ENCODE results near the gene PTRHD1.
A peak's percentile ranks its signal among the peaks of the same experiment; 100 is the strongest.
"Not testable (repeated sequence)": the region's sequence is repeated elsewhere in the genome, so short reads cannot be mapped to it uniquely, and the experiment has no call there.

PTRHD1 gene

GRCh38 chr2:24816404-24816803 is 23.2 kb upstream of the PTRHD1 start:
- FAIRE-seq (no peak), DNase-seq (ENCODE audit: extremely low spot score, insufficient read length, low read depth) (no peak)

- DNase-seq (ENCODE audit: extremely low spot score, insufficient read length, low read depth): no peak
- FAIRE-seq: no peak
Observed at GRCh38 chr2:24815171-24815570, 22.0 kb upstream of the PTRHD1 start.

GRCh38 chr2:24814516-24814915 is 21.3 kb upstream of the PTRHD1 start:
- no peak for DNase-seq (ENCODE audit: extremely low spot score, insufficient read length, low read depth)
- no peak for FAIRE-seq

- FAIRE-seq (no peak), DNase-seq (ENCODE audit: extremely low spot score, insufficient read length, low read depth) (no peak)
Observed at GRCh38 chr2:24813691-24814137, 20.5 kb upstream of the PTRHD1 start.

- DNase-seq (ENCODE audit: extremely low spot score, insufficient read length, low read depth): no peak
Observed at GRCh38 chr2:24809316-24810007, 16.3 kb upstream of the PTRHD1 start.

GRCh38 chr2:24806661-24807036 is 13.5 kb upstream of the PTRHD1 start:
- FAIRE-seq (no peak), DNase-seq (ENCODE audit: extremely low spot score, insufficient read length, low read depth) (no peak)

More at GRCh38 chr2:24809316-24810007, 16.3 kb upstream of the PTRHD1 start:
- no peak for FAIRE-seq

- not testable (repeated sequence) for FAIRE-seq; DNase-seq (ENCODE audit: extremely low spot score, insufficient read length, low read depth)
Observed at GRCh38 chr2:24805811-24806660, 12.8 kb upstream of the PTRHD1 start.

GRCh38 chr2:24800487-24800886 is 7.3 kb upstream of the PTRHD1 start:
- not testable (repeated sequence) for DNase-seq (ENCODE audit: extremely low spot score, insufficient read length, low read depth); FAIRE-seq

GRCh38 chr2:24797644-24798043 is 4.5 kb upstream of the PTRHD1 start:
- DNase-seq (ENCODE audit: extremely low spot score, insufficient read length, low read depth) (no peak), FAIRE-seq (no peak)

GRCh38 chr2:24793761-24794435 is 707 bp upstream of the PTRHD1 start:
- no peak for DNase-seq (ENCODE audit: extremely low spot score, insufficient read length, low read depth)

GRCh38 chr2:24792542-24792873 is 683 bp downstream of the PTRHD1 start:
- no peak for FAIRE-seq
- DNase-seq (ENCODE audit: extremely low spot score, insufficient read length, low read depth): no peak

More at GRCh38 chr2:24793761-24794435, 707 bp upstream of the PTRHD1 start:
- FAIRE-seq: no peak

- FAIRE-seq (no peak), DNase-seq (ENCODE audit: extremely low spot score, insufficient read length, low read depth) (no peak)
Observed at GRCh38 chr2:24791452-24791851, 1.7 kb downstream of the PTRHD1 start.

- no peak for FAIRE-seq
- no peak for DNase-seq (ENCODE audit: extremely low spot score, insufficient read length, low read depth)
Observed at GRCh38 chr2:24788816-24789215, 4.4 kb downstream of the PTRHD1 start.

- FAIRE-seq: no peak
Observed at GRCh38 chr2:24787532-24787931, 5.7 kb downstream of the PTRHD1 start.

GRCh38 chr2:24785671-24786321 is 7.4 kb downstream of the PTRHD1 start:
- peak; percentile 28 for DNase-seq (ENCODE audit: extremely low spot score, insufficient read length, low read depth)
- FAIRE-seq: peak; percentile 64

More at GRCh38 chr2:24787532-24787931, 5.7 kb downstream of the PTRHD1 start:
- no peak for DNase-seq (ENCODE audit: extremely low spot score, insufficient read length, low read depth)

GRCh38 chr2:24783641-24784040 is 9.6 kb downstream of the PTRHD1 start:
- FAIRE-seq (no peak), DNase-seq (ENCODE audit: extremely low spot score, insufficient read length, low read depth) (no peak)

GRCh38 chr2:24779116-24779515 is 14.1 kb downstream of the PTRHD1 start:
- FAIRE-seq (no peak), DNase-seq (ENCODE audit: extremely low spot score, insufficient read length, low read depth) (no peak)

GRCh38 chr2:24774373-24774772 is 18.8 kb downstream of the PTRHD1 start:
- DNase-seq (ENCODE audit: extremely low spot score, insufficient read length, low read depth) (no peak), FAIRE-seq (no peak)

- DNase-seq (ENCODE audit: extremely low spot score, insufficient read length, low read depth) (no peak), FAIRE-seq (no peak)
Observed at GRCh38 chr2:24771764-24772586, 21.2 kb downstream of the PTRHD1 start.

Data from GM18507 (cell line).